Measurements from ENCODE around the gene CALY. TPM values are rescaled to one million over a fixed set of nuclear protein-coding genes. Genes with fewer than 3 reads are reported as not detected.

Gene CALY
- total RNA-seq, 1 experiment from 2014 or later, result not detected

DNA sequence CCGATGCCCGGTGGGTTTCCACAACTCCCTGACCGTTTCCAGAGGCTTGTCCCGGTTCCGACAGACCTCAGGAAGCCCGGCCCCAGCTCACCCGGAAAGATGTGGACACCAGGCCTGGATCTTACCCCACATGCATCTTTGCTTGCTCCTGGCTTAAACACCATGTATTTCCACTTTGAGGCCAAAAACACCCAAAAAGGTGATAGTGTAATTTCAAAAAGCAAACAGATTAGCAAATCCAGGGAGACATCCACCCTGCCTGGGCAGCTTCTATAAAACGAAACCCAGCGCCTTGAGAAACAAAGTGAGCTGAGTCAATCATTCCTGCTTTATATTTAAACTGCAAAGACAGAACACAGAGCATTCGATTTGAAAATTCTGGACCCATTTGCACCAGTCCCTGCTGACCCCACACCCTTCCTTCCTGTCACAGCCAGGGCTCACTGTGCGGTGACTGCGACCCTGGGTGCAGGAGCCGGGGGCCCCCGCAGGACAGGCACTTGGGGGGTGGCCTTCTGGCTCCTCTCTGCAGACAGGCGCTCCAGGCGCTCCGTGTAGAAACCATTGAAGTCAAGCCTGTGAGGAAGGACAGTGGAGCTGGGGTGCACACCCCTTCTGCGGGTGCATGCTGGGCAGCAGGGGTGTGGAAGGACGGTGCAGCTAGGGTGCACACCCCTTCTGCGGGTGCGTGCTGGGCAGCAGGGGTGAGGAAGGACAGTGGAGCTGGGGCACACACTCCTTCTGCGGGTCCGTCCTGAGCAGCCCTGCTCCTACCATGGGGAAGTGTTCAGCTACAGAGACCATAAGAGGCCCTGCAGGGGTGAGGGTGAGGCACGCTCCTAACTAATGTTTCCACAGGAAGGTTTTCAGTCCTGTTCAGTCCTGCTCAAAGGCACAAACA, 57.1 kb downstream of the CALY start:
- H3K4me3 ChIP-seq (ENCODE audit: low read depth, low read length, poor library complexity, severe bottlenecking), result no peak overlapping the region
- DNase-seq (ENCODE audit: low spot score), result no peak
- ChIA-PET CTCF (no interaction called here), POLR2A (ENCODE audit: low non-redundant PET) (no interaction called here)
- peaks cover 15% of the 10 kb centered on the region for H3K27me3 ChIP-seq (replicated peaks; ENCODE audit: insufficient read depth, low read depth, low read length, poor library complexity)
- no peak for TF ChIP-seq EZH2 (IDR thresholded peaks at IDR 0.05; ENCODE audit: borderline replicate concordance, low read depth, low read length, poor library complexity, severe bottlenecking)
- TF ChIP-seq, protein P1, sequence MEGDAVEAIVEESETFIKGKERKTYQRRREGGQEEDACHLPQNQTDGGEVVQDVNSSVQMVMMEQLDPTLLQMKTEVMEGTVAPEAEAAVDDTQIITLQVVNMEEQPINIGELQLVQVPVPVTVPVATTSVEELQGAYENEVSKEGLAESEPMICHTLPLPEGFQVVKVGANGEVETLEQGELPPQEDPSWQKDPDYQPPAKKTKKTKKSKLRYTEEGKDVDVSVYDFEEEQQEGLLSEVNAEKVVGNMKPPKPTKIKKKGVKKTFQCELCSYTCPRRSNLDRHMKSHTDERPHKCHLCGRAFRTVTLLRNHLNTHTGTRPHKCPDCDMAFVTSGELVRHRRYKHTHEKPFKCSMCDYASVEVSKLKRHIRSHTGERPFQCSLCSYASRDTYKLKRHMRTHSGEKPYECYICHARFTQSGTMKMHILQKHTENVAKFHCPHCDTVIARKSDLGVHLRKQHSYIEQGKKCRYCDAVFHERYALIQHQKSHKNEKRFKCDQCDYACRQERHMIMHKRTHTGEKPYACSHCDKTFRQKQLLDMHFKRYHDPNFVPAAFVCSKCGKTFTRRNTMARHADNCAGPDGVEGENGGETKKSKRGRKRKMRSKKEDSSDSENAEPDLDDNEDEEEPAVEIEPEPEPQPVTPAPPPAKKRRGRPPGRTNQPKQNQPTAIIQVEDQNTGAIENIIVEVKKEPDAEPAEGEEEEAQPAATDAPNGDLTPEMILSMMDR (conservative IDR thresholded peaks at IDR 0.05; ENCODE audit: low read depth, low read length), result no peak
- H3K4me1 ChIP-seq (ENCODE audit: insufficient read depth, low read length, poor library complexity, severe bottlenecking), result no peaks in the 10 kb centered on the region
- no TSS peak for BruUV-seq (replicated peaks)
- H3K27ac ChIP-seq (ENCODE audit: low read depth, low read length, poor library complexity, severe bottlenecking), result no peak overlapping the region
- intact Hi-C loops (cut with micrococcal nuclease; ENCODE audit: unreplicated experiment), result no loop called here
- peaks cover 23% of the 10 kb centered on the region for H3K36me3 ChIP-seq (ENCODE audit: insufficient read depth, low read length, poor library complexity, severe bottlenecking)
- no peaks in the 10 kb centered on the region for H3K9me3 ChIP-seq (ENCODE audit: low read depth, low read length, poor library complexity, severe bottlenecking)

DNA sequence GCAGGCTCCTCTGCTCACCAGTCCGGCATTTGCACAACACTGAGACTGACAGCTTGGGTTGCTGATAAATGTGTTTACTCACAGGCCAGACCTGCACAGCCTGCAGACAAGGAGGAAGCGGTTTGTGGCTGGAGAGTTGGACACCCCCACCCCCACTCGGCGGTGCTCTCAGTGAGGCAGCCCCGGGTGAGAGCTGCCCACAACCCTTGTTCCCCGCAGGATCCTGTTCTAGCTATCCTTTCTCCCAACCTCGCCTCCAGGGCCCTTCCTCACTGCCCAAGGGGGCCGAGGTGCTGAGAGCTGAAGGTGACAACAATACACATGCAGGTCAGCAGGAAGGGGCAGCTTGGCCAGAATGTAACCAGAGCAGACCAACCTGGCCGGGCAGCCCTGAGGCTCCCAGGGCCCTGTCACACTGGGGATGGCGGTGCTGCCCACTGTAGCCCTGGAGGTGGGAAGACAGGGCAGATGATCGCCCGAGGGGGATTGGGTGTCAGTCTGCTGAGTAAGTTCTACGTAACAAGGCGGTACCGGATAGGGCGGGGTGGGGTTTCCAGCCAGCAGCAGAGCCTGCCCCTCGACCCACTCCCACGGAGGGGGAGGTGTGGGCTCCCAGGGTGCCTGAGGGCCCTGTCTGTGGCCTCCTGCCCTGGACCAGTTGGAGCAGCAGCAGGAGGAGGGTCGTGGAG, 58.0 kb downstream of the CALY start:
- POLR2A ChIA-PET (ENCODE audit: low non-redundant PET), result no interaction called here
- Histone ChIP-seq H3K36me3 (ENCODE audit: insufficient read depth, low read length, poor library complexity, severe bottlenecking) (peaks cover 15% of the 10 kb centered on the region), H3K4me1 (ENCODE audit: insufficient read depth, low read length, poor library complexity, severe bottlenecking) (no peaks in the 10 kb centered on the region), H3K27me3 (replicated peaks; ENCODE audit: insufficient read depth, low read depth, low read length, poor library complexity) (peaks cover 15% of the 10 kb centered on the region), H3K27ac (ENCODE audit: low read depth, low read length, poor library complexity, severe bottlenecking) (no peak overlapping the region), H3K4me3 (ENCODE audit: low read depth, low read length, poor library complexity, severe bottlenecking) (no peak overlapping the region), H3K9me3 (ENCODE audit: low read depth, low read length, poor library complexity, severe bottlenecking) (no peaks in the 10 kb centered on the region)
- BruUV-seq (replicated peaks), result no TSS peak
- no peak for DNase-seq (ENCODE audit: low spot score)
- CTCF ChIA-PET, result no interaction called here
- no peak for TF ChIP-seq EZH2 (IDR thresholded peaks at IDR 0.05; ENCODE audit: borderline replicate concordance, low read depth, low read length, poor library complexity, severe bottlenecking)
- TF ChIP-seq, protein P1 (conservative IDR thresholded peaks at IDR 0.05; ENCODE audit: low read depth, low read length), result no peak
- intact Hi-C loops (cut with micrococcal nuclease; ENCODE audit: unreplicated experiment), result no loop called here

DNA sequence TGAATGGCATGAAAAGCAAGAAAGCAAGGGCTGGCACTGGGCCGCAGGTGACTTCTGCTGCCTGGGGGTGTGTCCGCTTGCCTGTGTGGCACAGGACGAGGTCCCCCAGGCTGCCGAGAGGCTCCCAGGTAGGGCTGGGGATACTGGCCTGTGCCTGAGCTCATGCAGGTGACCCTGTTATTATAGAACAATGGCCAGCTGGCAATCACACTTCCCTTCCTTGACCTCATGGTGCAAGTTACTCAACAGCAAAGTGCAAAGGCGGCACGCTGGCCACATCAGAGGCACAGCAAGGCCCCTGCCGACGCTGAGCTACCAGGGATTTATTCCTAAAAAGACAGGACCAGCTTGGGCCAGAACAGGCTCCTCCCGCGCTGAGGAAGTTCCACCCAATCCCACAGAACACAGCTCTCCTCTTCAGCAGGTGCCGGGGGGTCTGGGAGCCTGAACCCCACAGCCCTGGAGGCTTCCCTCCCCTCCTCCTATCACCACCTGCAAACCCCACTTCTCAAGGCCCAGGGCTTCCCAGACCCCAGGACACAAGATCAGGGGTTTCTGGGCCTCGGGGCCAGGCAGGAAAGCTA, 58.6 kb downstream of the CALY start:
- Histone ChIP-seq H3K27ac (ENCODE audit: low read depth, low read length, poor library complexity, severe bottlenecking) (no peak overlapping the region), H3K36me3 (ENCODE audit: insufficient read depth, low read length, poor library complexity, severe bottlenecking) (peaks cover 8% of the 10 kb centered on the region), H3K4me3 (ENCODE audit: low read depth, low read length, poor library complexity, severe bottlenecking) (no peak overlapping the region), H3K4me1 (ENCODE audit: insufficient read depth, low read length, poor library complexity, severe bottlenecking) (no peaks in the 10 kb centered on the region), H3K9me3 (ENCODE audit: low read depth, low read length, poor library complexity, severe bottlenecking) (no peaks in the 10 kb centered on the region), H3K27me3 (replicated peaks; ENCODE audit: insufficient read depth, low read depth, low read length, poor library complexity) (peaks cover 15% of the 10 kb centered on the region)
- no peak for TF ChIP-seq EZH2 (IDR thresholded peaks at IDR 0.05; ENCODE audit: borderline replicate concordance, low read depth, low read length, poor library complexity, severe bottlenecking)
- TF ChIP-seq, protein P1 (conservative IDR thresholded peaks at IDR 0.05; ENCODE audit: low read depth, low read length), result no peak
- CTCF ChIA-PET, result interaction anchor here (0.6 kb wide), 1 partner anchor 47 kb away, joined by 3 read pairs; no protein-coding TSS in a partner anchor
- POLR2A ChIA-PET (ENCODE audit: low non-redundant PET), result no interaction called here
- no peak for DNase-seq (ENCODE audit: low spot score)
- no TSS peak for BruUV-seq (replicated peaks)
- intact Hi-C loops (cut with micrococcal nuclease; ENCODE audit: unreplicated experiment), result no loop called here
